HepG2 (cell line): Measurements from ENCODE around the gene GAL3ST2. TPM values are rescaled to one million over a fixed set of nuclear protein-coding genes. Genes with fewer than 3 reads are reported as not detected.

ENCODE experiments used
- ATF1 ChIP-seq: IDR thresholded peaks from 2 replicates; pipeline ENCODE4 v1.6.1; 2016; ENCODE audit warnings: mild to moderate bottlenecking, control low read depth
- ATF7 ChIP-seq, 2 experiments: fragments of 450-650 bp in 1 of 2; sonication (generic) in 1 of 2; formaldehyde crosslinking in 1 of 2; IDR thresholded peaks; 2 replicates each; pipeline versions ENCODE4 v1.4.0 to v1.6.1; 2016 to 2020; ENCODE audit warnings: antibody characterized with exemption in 1 of 2, mild to moderate bottlenecking in 1 of 2, missing genetic modification reagents in 1 of 2
- BORCS8-MEF2B ChIP-seq: sonication (generic); formaldehyde crosslinking; IDR thresholded peaks from 2 replicates; pipeline ENCODE4 v1.8.0; 2022; ENCODE audit warnings: mild to moderate bottlenecking, missing genetic modification reagents
- GLI4 ChIP-seq: sonication (generic); formaldehyde crosslinking; IDR thresholded peaks from 2 replicates; pipeline ENCODE4 v1.5.1; 2020; ENCODE audit warnings: missing genetic modification reagents, mild to moderate bottlenecking, moderate library complexity, borderline replicate concordance
- KDM2A ChIP-seq: sonication (generic); formaldehyde crosslinking; IDR thresholded peaks from 2 replicates; pipeline ENCODE4 v1.4.0; 2020; ENCODE audit warnings: low read depth, missing genetic modification reagents, borderline replicate concordance
- KDM4B ChIP-seq: sonication (generic); formaldehyde crosslinking; IDR thresholded peaks from 2 replicates; pipeline ENCODE4 v1.4.0; 2020; ENCODE audit warnings: missing genetic modification reagents
- PHF21A ChIP-seq: sonication (generic); formaldehyde crosslinking; IDR thresholded peaks from 2 replicates; pipeline ENCODE4 v1.5.0; 2020; ENCODE audit warnings: mild to moderate bottlenecking, missing genetic modification reagents
- RNF219 ChIP-seq: sonication (generic); formaldehyde crosslinking; IDR thresholded peaks from 2 replicates; pipeline ENCODE4 v1.5.0; 2020; ENCODE audit warnings: mild to moderate bottlenecking, missing genetic modification reagents
- SALL1 ChIP-seq: sonication (generic); formaldehyde crosslinking; IDR thresholded peaks from 2 replicates; pipeline ENCODE4 v1.8.0; 2022; ENCODE audit warnings: mild to moderate bottlenecking, missing genetic modification reagents
- TAF15 ChIP-seq: fragments of 200-400 bp; formaldehyde crosslinking; IDR thresholded peaks from one replicate; pipeline ENCODE4 v1.6.1; 2018; ENCODE audit warnings: mild to moderate bottlenecking, low read depth, low read length; ENCODE audit not compliant: poor library complexity, severe bottlenecking
- ZBTB38 ChIP-seq: sonication (generic); formaldehyde crosslinking; IDR thresholded peaks from 2 replicates; pipeline ENCODE4 v1.5.1; 2020; ENCODE audit warnings: mild to moderate bottlenecking, missing genetic modification reagents
- ZBTB8A ChIP-seq: sonication (generic); formaldehyde crosslinking; IDR thresholded peaks from 2 replicates; pipeline ENCODE4 v1.4.0; 2020; ENCODE audit warnings: mild to moderate bottlenecking, low read depth, missing genetic modification reagents, borderline replicate concordance
- ZFAT ChIP-seq: sonication (generic); formaldehyde crosslinking; conservative IDR thresholded peaks from 2 replicates; pipeline ENCODE4 v1.8.1; 2023; ENCODE audit warnings: missing genetic modification reagents, inconsistent platforms
- ZGPAT ChIP-seq: IDR thresholded peaks from 2 replicates; pipeline ENCODE4 v1.6.1; 2016; ENCODE audit warnings: mild to moderate bottlenecking
- ZNF124 ChIP-seq: sonication (generic); formaldehyde crosslinking; IDR thresholded peaks from 2 replicates; pipeline ENCODE4 v1.4.0; 2020; ENCODE audit warnings: missing genetic modification reagents
- ZNF317 ChIP-seq: sonication (generic); formaldehyde crosslinking; IDR thresholded peaks from 2 replicates; pipeline ENCODE4 v1.5.0; 2020; ENCODE audit warnings: mild to moderate bottlenecking, missing genetic modification reagents
- ZNF431 ChIP-seq: sonication (generic); formaldehyde crosslinking; IDR thresholded peaks from 2 replicates; pipeline ENCODE4 v1.9.0; 2022; ENCODE audit warnings: missing genetic modification reagents, low read depth, mild to moderate bottlenecking, borderline replicate concordance
- ZNF446 ChIP-seq: sonication (generic); formaldehyde crosslinking; IDR thresholded peaks from 2 replicates; pipeline ENCODE4 v1.5.0; 2020; ENCODE audit warnings: mild to moderate bottlenecking, missing genetic modification reagents
- ZNF552 ChIP-seq: sonication (generic); formaldehyde crosslinking; IDR thresholded peaks from 2 replicates; pipeline ENCODE4 v1.9.0; 2022; ENCODE audit warnings: missing genetic modification reagents, mild to moderate bottlenecking, borderline replicate concordance
- ZNF580 ChIP-seq: IDR thresholded peaks from 2 replicates; pipeline ENCODE4 v1.6.1; 2016; ENCODE audit warnings: low read depth, borderline replicate concordance
- ZNF614 ChIP-seq: IDR thresholded peaks from 2 replicates; pipeline ENCODE4 v1.6.1; 2018; ENCODE audit warnings: missing biosample characterization, missing genetic modification reagents, inconsistent platforms, borderline replicate concordance
- polyA plus RNA-seq, 8 experiments: library from polyadenylated mRNA; depleted of rRNA in 3 of 8; stranded (reverse) in 7 of 8; unstranded in 1 of 8; fragments of >200 nt; fragmentation: Illumina TruSeq in 4 of 8; extraction: Trizol in 4 of 8; gene quantifications; 2 replicates each; pipeline versions ENCODE4 v1.2.1 to v1.2.3, GENCODE V29; 2011 to 2016; ENCODE audit warnings: low read depth in 4 of 8, missing spikeins in 1 of 8, mixed read lengths in 1 of 8; ENCODE audit not compliant: insufficient read depth in 1 of 8
- total RNA-seq, 5 experiments: library from RNA; depleted of rRNA; stranded (reverse); fragments of >200 nt; fragmentation: Illumina TruSeq; extraction: Trizol; gene quantifications; 2 replicates each; pipeline ENCODE4 v1.2.3, GENCODE V29; 2016; ENCODE audit warnings: low read depth in 1 of 5
- TF ChIP-seq, protein P1 (sequence below): sonication (generic); formaldehyde crosslinking; IDR thresholded peaks from 2 replicates; pipeline ENCODE4 v1.4.0; 2020; ENCODE audit warnings: missing genetic modification reagents

GAL3ST2 gene
- total and polyA plus RNA-seq, 2 of the 13 experiments (the other 11 are each of a cell fraction or from before 2014, with no cell fraction given): 0.17 to 0.20 TPM

- no peak for TF ChIP-seq ZFAT
- TF ChIP-seq PHF21A (CRISPR knock-in tag): peak; percentile 91
- TF ChIP-seq ZGPAT: peak; percentile 90
- TF ChIP-seq SALL1 (CRISPR knock-in tag): peak; percentile 98
- no peak for TF ChIP-seq ZNF446 (CRISPR knock-in tag)
- TF ChIP-seq ZNF124: no peak
- TF ChIP-seq KDM4B: peak; percentile 67; the same call in 1 of the 2 replicates
- TF ChIP-seq ZNF580: peak; percentile 89; the same call in 1 of the 2 replicates
- TF ChIP-seq ZNF317 (CRISPR knock-in tag): peak; percentile 74
- peak; percentile 67; the same call in 1 of the 2 replicates for TF ChIP-seq ZNF431 (CRISPR knock-in tag)
- TF ChIP-seq ZNF614 (CRISPR knock-in tag): peak; percentile 59
- peak; percentile 89; the same call in 1 of the 2 replicates for TF ChIP-seq RNF219
- TF ChIP-seq, protein P1, sequence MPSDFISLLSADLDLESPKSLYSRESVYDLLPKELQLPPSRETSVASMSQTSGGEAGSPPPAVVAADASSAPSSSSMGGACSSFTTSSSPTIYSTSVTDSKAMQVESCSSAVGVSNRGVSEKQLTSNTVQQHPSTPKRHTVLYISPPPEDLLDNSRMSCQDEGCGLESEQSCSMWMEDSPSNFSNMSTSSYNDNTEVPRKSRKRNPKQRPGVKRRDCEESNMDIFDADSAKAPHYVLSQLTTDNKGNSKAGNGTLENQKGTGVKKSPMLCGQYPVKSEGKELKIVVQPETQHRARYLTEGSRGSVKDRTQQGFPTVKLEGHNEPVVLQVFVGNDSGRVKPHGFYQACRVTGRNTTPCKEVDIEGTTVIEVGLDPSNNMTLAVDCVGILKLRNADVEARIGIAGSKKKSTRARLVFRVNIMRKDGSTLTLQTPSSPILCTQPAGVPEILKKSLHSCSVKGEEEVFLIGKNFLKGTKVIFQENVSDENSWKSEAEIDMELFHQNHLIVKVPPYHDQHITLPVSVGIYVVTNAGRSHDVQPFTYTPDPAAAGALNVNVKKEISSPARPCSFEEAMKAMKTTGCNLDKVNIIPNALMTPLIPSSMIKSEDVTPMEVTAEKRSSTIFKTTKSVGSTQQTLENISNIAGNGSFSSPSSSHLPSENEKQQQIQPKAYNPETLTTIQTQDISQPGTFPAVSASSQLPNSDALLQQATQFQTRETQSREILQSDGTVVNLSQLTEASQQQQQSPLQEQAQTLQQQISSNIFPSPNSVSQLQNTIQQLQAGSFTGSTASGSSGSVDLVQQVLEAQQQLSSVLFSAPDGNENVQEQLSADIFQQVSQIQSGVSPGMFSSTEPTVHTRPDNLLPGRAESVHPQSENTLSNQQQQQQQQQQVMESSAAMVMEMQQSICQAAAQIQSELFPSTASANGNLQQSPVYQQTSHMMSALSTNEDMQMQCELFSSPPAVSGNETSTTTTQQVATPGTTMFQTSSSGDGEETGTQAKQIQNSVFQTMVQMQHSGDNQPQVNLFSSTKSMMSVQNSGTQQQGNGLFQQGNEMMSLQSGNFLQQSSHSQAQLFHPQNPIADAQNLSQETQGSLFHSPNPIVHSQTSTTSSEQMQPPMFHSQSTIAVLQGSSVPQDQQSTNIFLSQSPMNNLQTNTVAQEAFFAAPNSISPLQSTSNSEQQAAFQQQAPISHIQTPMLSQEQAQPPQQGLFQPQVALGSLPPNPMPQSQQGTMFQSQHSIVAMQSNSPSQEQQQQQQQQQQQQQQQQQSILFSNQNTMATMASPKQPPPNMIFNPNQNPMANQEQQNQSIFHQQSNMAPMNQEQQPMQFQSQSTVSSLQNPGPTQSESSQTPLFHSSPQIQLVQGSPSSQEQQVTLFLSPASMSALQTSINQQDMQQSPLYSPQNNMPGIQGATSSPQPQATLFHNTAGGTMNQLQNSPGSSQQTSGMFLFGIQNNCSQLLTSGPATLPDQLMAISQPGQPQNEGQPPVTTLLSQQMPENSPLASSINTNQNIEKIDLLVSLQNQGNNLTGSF (CRISPR knock-in tag): no peak
- no peak for TF ChIP-seq TAF15
- peak; percentile 86; the same call in 1 of the 2 replicates for TF ChIP-seq ZNF552 (CRISPR knock-in tag)
- no peak for TF ChIP-seq GLI4 (CRISPR knock-in tag)
- peak; percentile 86 for TF ChIP-seq KDM2A (CRISPR knock-in tag)
- no peak for TF ChIP-seq ATF1
- no peak for TF ChIP-seq ZBTB8A (CRISPR knock-in tag)
- no peak for TF ChIP-seq ATF7 (IDR thresholded peaks at IDR 0.05)
- TF ChIP-seq ATF7 (CRISPR knock-in tag; IDR thresholded peaks at IDR 0.05): peak; percentile 68; the same call in 1 of the 2 replicates
- peak; percentile 65; the same call in 1 of the 2 replicates for TF ChIP-seq ZBTB38 (CRISPR knock-in tag)
- TF ChIP-seq BORCS8-MEF2B (CRISPR knock-in tag): peak; percentile 91
Observed at GRCh38 chr2:241818943-241819270, 42.3 kb downstream of the GAL3ST2 start (continued).
